Right atrium auricular region (tissue), 2 donors: ENCODE results near the gene ATP6V1A. TPM values are rescaled to one million over a fixed set of nuclear protein-coding genes. Genes with fewer than 3 reads are reported as not detected.

Experiments
- DNase-seq: peaks from one replicate; pipeline ENCODE4 v3.0.0-alpha.2; 2019; ENCODE audit warnings: low spot score
- H3K27ac ChIP-seq, 2 donors: fragments of 200-600 bp; sonication (generic); 1 replicate in 1 of 2; 2 replicates in 1 of 2; pipeline ENCODE4 v1.5.1; 2016 to 2019
- H3K27me3 ChIP-seq, 2 donors: fragments of 200-600 bp; sonication (generic); one replicate each; pipeline versions ENCODE4 v1.5.1 to v1.6.0; 2017 to 2019
- H3K36me3 ChIP-seq: fragments of 200-600 bp; sonication (generic); one replicate; pipeline ENCODE4 v1.5.1; 2016
- H3K4me1 ChIP-seq, 2 donors: fragments of 200-600 bp; sonication (generic); one replicate each; pipeline versions ENCODE4 v1.5.1 to v1.6.0; 2017 to 2019
- H3K4me3 ChIP-seq, 2 donors: fragments of 200-600 bp; sonication (generic); 1 replicate in 1 of 2; 2 replicates in 1 of 2; pipeline ENCODE4 v1.5.1; 2017 to 2019; ENCODE audit warnings: mild to moderate bottlenecking in 1 of 2, moderate library complexity in 1 of 2
- H3K9me3 ChIP-seq, 2 donors: fragments of 200-600 bp; sonication (generic); one replicate each; pipeline ENCODE4 v1.5.1; 2019
- CTCF ChIP-seq, 2 donors: fragments of 200-600 bp; sonication (generic); IDR thresholded peaks; one replicate each; pipeline ENCODE4 v1.5.1; 2019; ENCODE audit warnings: antibody characterized with exemption in 2 of 2
- total RNA-seq, 2 donors: library from RNA; depleted of rRNA; stranded (reverse); fragments of >200 nt; gene quantifications; one replicate each; pipeline ENCODE4 v1.1.0, GENCODE V29; 2016

Gene ATP6V1A
- total RNA-seq, 2 donors from 2014 or later, result 19.1 to 21.7 TPM

DNA sequence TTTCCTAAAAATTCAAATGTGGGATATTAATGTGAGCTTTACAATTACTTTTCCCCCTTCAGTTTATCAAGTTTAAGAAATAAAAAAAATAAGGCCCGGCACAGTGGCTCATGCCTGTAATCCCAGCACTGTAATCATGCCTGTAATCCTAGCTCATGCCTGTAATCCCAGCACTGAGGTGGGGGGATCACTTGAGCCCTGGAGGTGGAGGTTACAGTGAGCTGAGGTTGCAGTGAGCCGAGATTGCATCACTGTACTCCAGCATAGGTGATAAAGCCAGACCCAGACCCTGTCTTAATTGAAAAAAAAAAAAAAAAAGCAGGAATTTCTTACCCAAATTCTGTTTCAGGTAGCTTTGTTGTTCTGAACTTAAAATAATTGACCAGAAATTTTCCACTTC, 17.9 kb downstream of the ATP6V1A start:
- DNase-seq, result no peak

GRCh38 chr3:113769551-113769950, 22.7 kb downstream of the ATP6V1A start:
- Histone ChIP-seq H3K27ac (no peak overlapping the region), H3K4me1 (no peaks in the 10 kb centered on the region), H3K36me3 (no peaks in the 10 kb centered on the region), H3K9me3 (no peaks in the 10 kb centered on the region), H3K27me3 (no peaks in the 10 kb centered on the region), H3K4me3 (no peak overlapping the region)
- no peak for TF ChIP-seq CTCF (IDR thresholded peaks at IDR 0.05)
- no peak for DNase-seq

More for the DNA sequence above, 17.9 kb downstream of the ATP6V1A start:
- Histone ChIP-seq H3K4me3 (no peak overlapping the region), H3K36me3 (no peaks in the 10 kb centered on the region), H3K9me3 (no peaks in the 10 kb centered on the region), H3K27me3 (no peaks in the 10 kb centered on the region), H3K4me1 (no peaks in the 10 kb centered on the region), H3K27ac (no peak overlapping the region)
- no peak for TF ChIP-seq CTCF (IDR thresholded peaks at IDR 0.05)

- no peaks in the 10 kb centered on the region for H3K36me3 ChIP-seq
- H3K27ac ChIP-seq, result no peak overlapping the region
- H3K4me3 ChIP-seq, result no peak overlapping the region
- no peaks in the 10 kb centered on the region for H3K9me3 ChIP-seq
- no peak for TF ChIP-seq CTCF (IDR thresholded peaks at IDR 0.05)
- DNase-seq, result no peak
- H3K27me3 ChIP-seq, result no peaks in the 10 kb centered on the region
- no peaks in the 10 kb centered on the region for H3K4me1 ChIP-seq
Observed at GRCh38 chr3:113771993-113772392, 25.2 kb downstream of the ATP6V1A start.

GRCh38 chr3:113773381-113773780, 26.5 kb downstream of the ATP6V1A start:
- no peak overlapping the region for H3K4me3 ChIP-seq

DNA sequence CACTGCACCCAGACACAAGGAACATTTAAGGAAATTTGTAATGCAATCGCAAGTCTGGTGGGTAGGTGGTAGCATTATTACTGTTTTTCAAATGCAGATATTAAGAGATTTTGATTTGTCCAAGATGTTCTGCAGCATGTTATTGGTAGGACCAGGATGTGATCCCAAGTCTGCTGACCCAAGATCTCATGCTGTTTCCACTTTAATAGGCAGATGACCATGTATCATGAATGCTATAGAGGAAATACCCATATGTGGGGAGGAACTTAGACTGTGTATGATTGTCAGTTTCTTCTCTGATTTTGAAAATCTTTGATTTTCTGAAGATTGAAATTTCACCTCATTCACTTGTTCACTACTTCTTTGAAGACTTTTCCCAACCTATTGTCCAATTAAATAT, 28.7 kb downstream of the ATP6V1A start:
- Histone ChIP-seq H3K4me3 (no peak overlapping the region), H3K4me1 (no peaks in the 10 kb centered on the region), H3K27ac (no peak overlapping the region), H3K36me3 (no peaks in the 10 kb centered on the region), H3K27me3 (no peaks in the 10 kb centered on the region), H3K9me3 (no peaks in the 10 kb centered on the region)
- TF ChIP-seq CTCF (IDR thresholded peaks at IDR 0.05), result no peak
- no peak for DNase-seq

More at GRCh38 chr3:113773381-113773780, 26.5 kb downstream of the ATP6V1A start:
- Histone ChIP-seq H3K4me1 (no peaks in the 10 kb centered on the region), H3K27ac (no peak overlapping the region), H3K9me3 (no peaks in the 10 kb centered on the region), H3K27me3 (no peaks in the 10 kb centered on the region), H3K36me3 (no peaks in the 10 kb centered on the region)
- TF ChIP-seq CTCF (IDR thresholded peaks at IDR 0.05), result no peak
- no peak for DNase-seq

DNA sequence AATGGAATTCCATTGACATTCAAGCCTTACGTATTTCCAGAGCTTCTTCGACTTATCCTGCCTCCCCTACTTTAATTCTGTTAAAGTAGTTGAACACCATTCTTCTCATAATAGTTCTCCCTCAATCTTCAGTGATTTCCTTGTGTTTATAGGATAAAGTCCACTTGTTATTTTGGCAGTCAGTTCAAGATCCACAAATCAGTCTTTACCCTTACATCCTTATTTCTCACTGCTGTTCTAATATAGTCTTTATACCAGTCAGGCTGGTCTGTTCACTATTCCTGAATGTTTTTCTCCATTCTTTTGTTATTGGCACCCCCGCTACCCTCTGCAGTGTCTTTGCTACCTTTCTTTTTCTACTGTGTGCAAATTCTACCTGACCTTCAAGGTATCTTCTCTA, 29.7 kb downstream of the ATP6V1A start:
- Histone ChIP-seq H3K9me3 (no peaks in the 10 kb centered on the region), H3K27me3 (no peaks in the 10 kb centered on the region), H3K4me1 (no peaks in the 10 kb centered on the region), H3K4me3 (no peak overlapping the region), H3K36me3 (no peaks in the 10 kb centered on the region), H3K27ac (no peak overlapping the region)
- DNase-seq, result no peak
- no peak for TF ChIP-seq CTCF (IDR thresholded peaks at IDR 0.05)
